ENCODE data around the gene SPI1.

The SPI1 gene

DNA sequence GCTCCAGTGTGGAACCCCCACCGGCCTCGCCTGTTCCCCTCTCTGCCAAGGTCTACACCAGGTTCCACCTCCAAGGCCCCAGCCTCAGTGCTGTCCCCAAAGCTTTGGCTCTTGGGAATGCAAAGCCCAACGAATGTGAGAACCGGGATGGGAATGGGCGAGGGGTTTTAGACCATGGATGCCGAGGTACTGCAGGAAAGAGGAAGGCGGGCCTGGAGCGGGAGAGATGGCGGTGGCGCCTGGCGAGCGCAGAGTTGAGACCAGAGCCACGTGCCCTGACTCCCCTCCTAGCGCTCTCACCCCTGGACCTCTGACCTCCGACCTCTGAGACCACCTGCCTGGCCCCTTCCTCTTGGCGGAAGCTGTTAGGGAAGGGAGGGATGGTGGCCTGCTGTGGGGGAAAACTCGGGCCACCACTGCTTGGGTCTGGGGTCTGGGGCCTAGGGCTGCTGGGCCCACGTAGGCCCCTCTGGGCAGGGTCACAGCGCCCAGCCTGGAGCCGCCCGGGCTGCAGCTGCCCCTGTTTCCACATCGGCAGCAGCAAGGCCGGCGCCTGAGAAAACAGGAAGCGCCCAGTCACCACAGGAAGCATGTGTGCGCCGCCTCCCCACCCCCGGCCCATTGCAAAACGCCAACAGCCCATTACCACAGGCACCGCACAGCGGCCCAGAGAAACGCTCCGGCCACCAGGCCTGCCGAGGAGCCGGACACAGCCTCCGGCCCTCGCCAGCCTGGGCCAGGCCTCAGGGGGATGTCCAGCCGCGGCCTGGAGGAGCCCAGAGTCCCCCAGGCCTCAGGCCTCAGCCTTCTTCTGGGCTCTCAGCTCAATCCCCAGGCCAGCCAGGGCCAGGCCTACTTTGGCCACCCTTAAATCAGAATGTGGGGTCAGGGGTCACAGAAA lies 16.2 kb upstream of the SPI1 start:
- Mint-ChIP-seq H3K4me1 (ENCODE audit: low read depth) (peaks cover 52% of the 10 kb centered on the region), H3K27me3 (no peaks in the 10 kb centered on the region), H3K27ac (peak overlapping the region; percentile 90), H3K36me3 (ENCODE audit: low read depth) (no peaks in the 10 kb centered on the region), H3K9me3 (no peaks in the 10 kb centered on the region), H3K4me3 (peak overlapping the region; percentile 49)

DNA sequence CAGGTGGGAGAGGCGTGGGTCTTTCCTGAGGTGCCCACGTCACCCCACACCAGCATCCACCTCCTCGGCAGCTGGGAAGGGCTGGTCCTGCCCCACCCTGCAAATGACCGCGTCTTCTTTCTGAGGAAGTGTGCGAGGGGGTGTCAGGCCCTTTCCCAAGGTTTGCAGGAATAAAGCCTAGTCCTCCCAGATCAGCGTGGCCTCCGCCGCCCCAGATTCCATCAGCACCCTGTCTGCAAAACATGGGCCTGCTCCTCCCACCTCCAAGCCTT lies 15.6 kb upstream of the SPI1 start:
- H3K36me3 Mint-ChIP-seq (ENCODE audit: low read depth), result no peaks in the 10 kb centered on the region
- H3K27me3 Mint-ChIP-seq, result no peaks in the 10 kb centered on the region
- no peaks in the 10 kb centered on the region for H3K9me3 Mint-ChIP-seq
- H3K27ac Mint-ChIP-seq, result peak overlapping the region; percentile 90
- peaks cover 55% of the 10 kb centered on the region for H3K4me1 Mint-ChIP-seq (ENCODE audit: low read depth)
- H3K4me3 Mint-ChIP-seq, result no peak overlapping the region

DNA sequence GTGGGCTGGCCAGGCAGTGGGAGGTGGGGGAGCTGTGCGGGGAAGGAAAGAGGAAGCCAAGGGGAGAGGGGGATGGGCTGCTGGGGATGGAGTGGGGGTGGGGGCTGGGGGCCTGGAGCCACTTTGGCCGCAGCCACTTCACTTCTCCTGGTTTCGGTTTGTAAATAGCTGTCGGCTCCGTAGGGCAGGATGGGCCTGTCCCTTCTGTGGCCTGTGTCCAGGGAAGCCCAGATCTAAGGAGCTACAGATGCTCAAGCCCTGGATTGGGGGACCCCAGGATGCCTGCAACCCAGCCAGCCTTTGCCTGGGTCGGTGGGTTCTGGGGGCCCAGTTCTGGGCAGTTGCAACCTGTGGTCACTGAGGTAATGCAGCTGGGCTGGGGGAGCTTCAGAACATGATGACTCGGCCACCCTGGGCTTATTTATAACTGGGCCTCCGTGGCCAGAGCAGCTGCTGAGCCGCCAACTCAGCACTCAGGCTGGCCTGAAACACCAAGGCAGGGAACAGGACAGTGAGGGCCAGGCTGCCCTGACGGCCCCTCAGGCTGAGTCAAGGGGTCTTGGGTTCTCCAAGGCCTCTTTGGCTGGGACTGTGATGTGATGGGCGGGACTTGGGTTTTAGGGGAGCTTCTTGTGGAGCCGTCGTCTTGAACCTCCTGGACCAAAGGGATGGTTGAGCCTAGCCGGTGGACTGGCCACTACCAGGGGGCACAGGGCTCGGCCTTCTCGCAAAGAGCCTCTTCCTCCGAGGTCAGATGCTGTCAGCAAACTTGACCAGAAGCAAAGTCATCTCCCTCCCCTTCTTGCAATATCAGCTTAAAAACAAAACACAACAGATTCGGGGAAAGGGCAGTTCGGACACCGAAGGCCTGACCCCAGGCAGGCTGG lies 15.1 kb upstream of the SPI1 start:
- peaks cover 61% of the 10 kb centered on the region for H3K4me1 Mint-ChIP-seq (ENCODE audit: low read depth)
- H3K36me3 Mint-ChIP-seq (ENCODE audit: low read depth), result no peaks in the 10 kb centered on the region
- H3K4me3 Mint-ChIP-seq, result peak overlapping the region; percentile 20
- H3K27me3 Mint-ChIP-seq, result no peaks in the 10 kb centered on the region
- no peaks in the 10 kb centered on the region for H3K9me3 Mint-ChIP-seq
- H3K27ac Mint-ChIP-seq, result peak overlapping the region; percentile 90

DNA sequence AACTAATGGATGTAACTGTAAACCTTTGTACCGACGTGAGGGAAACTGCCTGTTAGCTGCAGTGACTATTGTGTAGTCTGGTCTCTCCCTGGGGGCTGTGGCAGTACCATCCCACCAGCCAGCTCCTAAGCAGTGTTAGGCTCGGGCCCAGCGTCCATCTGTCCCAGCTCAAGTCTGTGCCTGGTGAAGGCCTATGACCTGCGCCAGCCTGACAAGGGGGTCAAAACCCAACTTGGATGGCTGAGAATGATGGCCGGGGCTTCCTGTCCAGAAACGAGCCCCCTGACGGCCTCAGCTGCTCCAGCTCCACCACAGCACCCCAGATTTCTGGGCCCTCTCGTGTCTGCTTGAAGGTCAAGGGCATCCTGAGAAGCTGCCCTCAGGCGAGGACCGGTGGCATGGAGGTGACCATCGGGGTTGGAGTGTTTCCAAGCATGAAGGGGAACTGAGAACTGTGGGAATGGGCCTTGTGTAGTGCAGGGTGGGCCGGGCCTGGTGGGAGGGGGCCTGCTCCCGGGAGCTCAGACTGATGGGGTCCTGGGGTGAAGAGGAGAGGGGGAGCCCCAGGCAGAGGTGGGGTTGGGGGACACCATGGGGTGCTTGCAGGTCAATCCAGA lies 14.3 kb upstream of the SPI1 start:
- Mint-ChIP-seq H3K9me3 (no peaks in the 10 kb centered on the region), H3K4me1 (ENCODE audit: low read depth) (peaks cover 68% of the 10 kb centered on the region), H3K27me3 (no peaks in the 10 kb centered on the region), H3K27ac (peak overlapping the region; percentile 31), H3K36me3 (ENCODE audit: low read depth) (no peaks in the 10 kb centered on the region), H3K4me3 (no peak overlapping the region)

DNA sequence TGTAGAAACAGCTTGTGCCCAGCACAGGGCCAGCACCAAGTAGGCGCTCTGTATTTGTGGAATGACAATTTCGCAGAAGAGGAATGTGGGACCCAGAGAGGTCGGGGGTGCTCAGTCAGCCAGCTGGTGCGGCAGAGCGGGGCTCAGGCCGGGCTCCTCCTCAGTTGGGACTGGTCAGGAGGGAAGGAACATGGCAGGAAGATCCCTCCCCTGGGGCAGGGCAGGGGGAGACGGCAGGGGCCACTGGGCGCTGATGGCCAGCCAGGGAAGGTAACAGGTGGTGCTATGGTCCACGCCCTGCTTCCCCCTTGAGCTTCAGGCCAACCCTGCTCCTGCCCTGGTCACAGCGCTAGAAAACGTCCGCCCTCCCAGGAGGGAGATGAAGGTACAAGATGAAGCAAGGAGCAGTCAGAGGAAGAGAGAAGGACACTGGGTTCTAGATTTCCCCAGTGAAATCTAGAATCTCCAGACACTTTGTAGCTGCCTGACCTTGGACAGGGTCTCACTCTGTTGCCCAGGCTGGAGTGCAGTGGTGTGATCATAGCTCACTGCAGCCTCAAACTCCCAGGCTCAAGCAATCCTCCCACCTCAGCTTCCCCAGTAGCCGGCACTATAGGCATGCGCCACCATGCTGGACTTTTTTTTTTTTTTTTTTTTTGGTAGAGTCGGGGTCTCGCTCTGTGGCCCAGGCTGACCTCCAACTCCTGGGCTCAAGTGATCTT lies 13.5 kb upstream of the SPI1 start:
- H3K27me3 Mint-ChIP-seq, result no peaks in the 10 kb centered on the region
- H3K4me1 Mint-ChIP-seq (ENCODE audit: low read depth), result peaks cover 68% of the 10 kb centered on the region
- no peaks in the 10 kb centered on the region for H3K36me3 Mint-ChIP-seq (ENCODE audit: low read depth)
- H3K4me3 Mint-ChIP-seq, result no peak overlapping the region
- no peaks in the 10 kb centered on the region for H3K9me3 Mint-ChIP-seq
- peak overlapping the region; percentile 31 for H3K27ac Mint-ChIP-seq

DNA sequence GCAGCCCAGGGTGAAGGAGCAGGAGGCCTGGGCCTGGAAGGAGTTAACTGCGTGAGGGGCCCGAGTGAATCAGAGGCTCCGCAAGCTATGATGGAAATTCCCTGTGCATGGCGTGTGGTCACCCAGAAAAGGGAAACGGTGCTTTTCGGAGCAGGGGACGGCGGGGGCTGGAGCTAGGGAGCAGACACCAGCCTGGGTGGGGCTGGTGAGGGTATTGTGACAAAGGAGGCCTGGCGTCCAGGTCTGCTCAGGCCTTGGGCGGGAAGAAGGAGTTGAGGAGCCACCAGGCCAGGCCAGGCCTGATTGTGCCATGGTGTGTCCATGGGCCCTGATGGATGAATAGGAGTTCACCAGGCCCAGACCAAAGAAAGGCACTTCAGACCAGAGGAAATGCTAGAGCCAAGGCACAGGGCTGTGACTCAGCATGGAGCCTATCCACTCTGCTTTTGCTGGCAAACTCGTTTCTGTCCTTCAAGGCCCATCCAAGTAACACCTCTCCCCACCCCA lies 12.8 kb upstream of the SPI1 start:
- Mint-ChIP-seq H3K36me3 (ENCODE audit: low read depth) (no peaks in the 10 kb centered on the region), H3K27ac (no peak overlapping the region), H3K27me3 (no peaks in the 10 kb centered on the region), H3K4me3 (no peak overlapping the region), H3K9me3 (no peaks in the 10 kb centered on the region), H3K4me1 (ENCODE audit: low read depth) (peaks cover 68% of the 10 kb centered on the region)

DNA sequence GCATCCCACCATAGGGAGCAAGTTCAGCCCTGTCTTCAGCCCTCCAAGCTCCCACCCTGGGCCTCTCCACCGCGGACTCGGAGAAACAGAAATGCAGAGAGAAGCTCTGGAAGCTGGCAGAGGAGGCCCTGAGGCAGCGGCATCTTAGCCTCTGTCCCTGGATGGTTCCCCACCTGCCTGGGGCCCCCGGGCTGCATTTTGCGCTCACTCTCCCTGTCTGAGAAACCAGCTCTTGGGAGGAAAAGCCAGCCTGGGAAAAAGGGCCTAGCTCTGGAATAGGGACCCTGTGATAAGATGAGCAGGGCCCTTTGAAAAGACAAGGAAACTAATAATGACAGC lies 12.0 kb upstream of the SPI1 start:
- H3K27me3 Mint-ChIP-seq, result no peaks in the 10 kb centered on the region
- H3K4me3 Mint-ChIP-seq, result no peak overlapping the region
- peaks cover 60% of the 10 kb centered on the region for H3K4me1 Mint-ChIP-seq (ENCODE audit: low read depth)
- H3K9me3 Mint-ChIP-seq, result no peaks in the 10 kb centered on the region
- no peaks in the 10 kb centered on the region for H3K36me3 Mint-ChIP-seq (ENCODE audit: low read depth)
- H3K27ac Mint-ChIP-seq, result no peak overlapping the region

DNA sequence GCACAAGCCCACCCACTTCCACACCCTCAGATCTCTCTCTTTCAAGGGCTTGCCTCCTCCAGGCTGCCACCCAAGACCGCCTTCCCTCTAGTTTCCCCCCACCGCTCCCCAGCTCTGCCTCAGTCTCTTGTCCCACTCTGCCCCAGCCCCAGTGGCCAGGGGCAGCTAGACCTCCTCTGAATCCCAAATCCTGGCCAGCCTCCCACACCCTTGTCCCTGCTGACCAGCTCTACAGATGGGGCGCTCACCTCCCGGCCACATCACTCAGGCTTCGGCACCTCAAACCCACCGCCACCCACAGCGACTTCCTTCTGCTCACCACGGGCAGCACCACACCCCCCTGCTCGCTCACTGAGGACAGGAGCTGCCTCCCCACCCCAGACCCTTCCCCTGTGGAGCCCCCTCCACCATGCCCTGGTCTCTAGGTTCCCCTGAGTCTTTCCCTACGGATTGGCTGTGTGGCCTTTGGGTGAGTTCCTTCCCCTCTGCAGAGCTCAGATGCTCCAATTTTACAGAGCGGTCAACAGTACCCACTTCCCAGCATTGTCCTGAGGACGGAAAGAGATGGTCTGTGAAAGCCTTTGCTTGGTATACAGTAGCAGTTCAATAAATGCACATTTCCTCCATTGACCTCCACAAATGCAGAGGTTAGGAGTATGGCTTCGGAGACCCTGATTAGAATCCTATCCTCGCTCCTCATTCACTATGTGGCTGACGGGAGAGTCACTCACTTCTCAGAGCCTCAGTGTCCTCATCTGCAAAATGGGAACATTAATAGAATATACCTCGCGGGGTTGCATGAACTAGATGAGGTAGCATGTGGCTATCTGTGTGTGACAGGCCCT lies 11.5 kb upstream of the SPI1 start:
- H3K4me1 Mint-ChIP-seq (ENCODE audit: low read depth), result peaks cover 55% of the 10 kb centered on the region
- no peaks in the 10 kb centered on the region for H3K36me3 Mint-ChIP-seq (ENCODE audit: low read depth)
- H3K9me3 Mint-ChIP-seq, result no peaks in the 10 kb centered on the region
- H3K27ac Mint-ChIP-seq, result peak overlapping the region; percentile 16
- no peaks in the 10 kb centered on the region for H3K27me3 Mint-ChIP-seq
- H3K4me3 Mint-ChIP-seq, result no peak overlapping the region

DNA sequence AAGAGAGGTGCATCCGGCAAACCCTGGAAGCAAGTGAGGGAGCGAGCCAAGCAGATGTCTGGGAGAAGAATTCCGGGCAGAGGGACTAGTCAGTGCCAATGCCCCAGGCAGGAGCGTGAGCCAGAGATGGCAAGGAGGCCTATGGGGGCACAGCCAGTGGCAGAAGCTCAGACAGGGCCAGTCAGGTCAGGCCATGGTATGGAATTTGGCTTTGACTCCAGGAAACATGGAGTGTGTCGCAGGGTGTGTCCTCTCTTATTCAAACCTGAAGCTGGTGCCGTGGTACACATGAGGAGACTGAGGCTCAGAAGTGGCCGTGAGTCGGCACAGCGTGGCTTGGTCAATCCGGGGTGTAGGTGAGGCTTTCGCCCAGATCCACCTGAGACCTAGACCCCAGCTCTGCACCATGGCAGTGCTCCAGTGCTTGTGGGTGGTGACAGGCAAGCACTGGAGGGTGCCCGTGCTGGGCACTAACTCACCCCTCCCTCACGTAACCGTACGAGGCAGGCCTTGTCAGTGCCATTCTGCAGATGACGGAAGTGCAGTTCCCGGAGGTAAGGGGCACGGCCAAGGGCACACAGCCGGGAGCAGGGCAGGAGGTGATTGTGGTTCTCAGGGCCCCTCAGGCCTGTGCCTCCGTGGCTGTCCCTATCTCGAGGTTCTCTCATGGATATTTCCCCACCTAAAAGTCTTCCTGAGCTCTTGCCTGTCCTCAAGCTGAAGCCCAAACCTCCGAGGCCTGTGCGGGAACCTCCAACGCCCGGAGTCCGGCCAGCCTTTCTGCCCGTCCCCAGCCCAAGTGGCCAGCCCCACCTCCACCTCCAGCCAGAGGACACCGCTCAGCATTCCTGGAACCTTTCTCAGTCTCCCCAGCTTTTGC lies 10.6 kb upstream of the SPI1 start:
- H3K27me3 Mint-ChIP-seq, result no peaks in the 10 kb centered on the region
- no peak overlapping the region for H3K4me3 Mint-ChIP-seq
- H3K27ac Mint-ChIP-seq, result peak overlapping the region; percentile 31
- H3K4me1 Mint-ChIP-seq (ENCODE audit: low read depth), result peaks cover 47% of the 10 kb centered on the region
- H3K36me3 Mint-ChIP-seq (ENCODE audit: low read depth), result no peaks in the 10 kb centered on the region
- H3K9me3 Mint-ChIP-seq, result no peaks in the 10 kb centered on the region

DNA sequence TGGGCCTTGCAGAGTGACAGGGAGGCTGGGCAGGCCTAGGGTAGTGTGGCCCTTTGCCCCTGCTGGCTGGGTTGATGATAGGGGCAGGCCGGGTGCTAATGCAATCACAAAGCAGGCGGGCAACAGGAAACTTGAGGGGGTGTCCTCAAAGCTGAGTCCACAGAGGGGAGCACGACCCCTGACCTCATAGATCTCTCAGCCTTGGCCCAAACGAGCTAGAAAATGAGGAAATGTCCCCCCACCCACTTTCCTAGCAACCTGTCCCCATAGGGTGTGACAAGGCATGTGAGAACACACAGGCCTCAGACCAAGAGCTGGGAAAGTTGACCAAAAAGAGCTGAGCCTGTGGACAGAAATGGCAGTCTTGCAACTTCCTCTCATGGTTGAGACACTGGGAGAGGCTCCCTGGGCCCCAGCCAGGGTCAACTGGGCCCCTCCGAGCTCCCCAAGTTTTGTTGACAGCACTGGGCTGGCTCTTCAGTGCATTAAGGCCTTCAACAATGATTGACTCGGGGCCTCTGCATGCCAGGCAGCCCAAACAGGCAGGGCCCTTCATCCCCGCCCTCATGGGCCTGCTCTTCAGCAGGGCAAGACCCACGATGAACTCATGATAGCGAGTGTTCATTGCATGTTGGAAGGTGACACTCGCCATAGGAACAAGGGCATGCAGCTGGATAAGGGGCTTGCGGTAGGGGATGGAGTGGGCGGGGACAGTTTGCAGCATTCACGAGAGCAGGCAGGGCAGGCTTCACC lies 9.8 kb upstream of the SPI1 start:
- Mint-ChIP-seq H3K4me1 (ENCODE audit: low read depth) (peaks cover 40% of the 10 kb centered on the region), H3K9me3 (no peaks in the 10 kb centered on the region), H3K27me3 (no peaks in the 10 kb centered on the region), H3K27ac (peak overlapping the region; percentile 31), H3K4me3 (no peak overlapping the region), H3K36me3 (ENCODE audit: low read depth) (no peaks in the 10 kb centered on the region)

DNA sequence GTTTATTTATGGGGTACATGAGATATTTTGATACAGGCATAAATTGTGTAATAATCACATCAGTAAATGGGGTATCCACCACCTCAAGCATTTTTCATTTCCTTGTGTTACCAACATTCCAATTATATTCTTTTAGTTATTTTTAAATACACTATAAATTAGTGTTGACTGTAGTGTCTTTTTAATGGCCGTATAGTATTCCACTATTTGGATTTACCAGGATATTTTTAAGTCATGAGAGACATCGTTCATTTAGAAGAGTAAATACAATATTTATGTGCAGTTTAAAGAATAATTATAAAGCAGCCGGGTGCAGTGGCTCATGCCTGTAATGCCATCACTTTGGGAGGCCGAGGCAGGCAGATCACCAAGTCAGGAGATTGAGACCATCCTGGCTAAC lies 6.2 kb upstream of the SPI1 start:
- H3K4me3 Mint-ChIP-seq, result no peak overlapping the region
- no peaks in the 10 kb centered on the region for H3K9me3 Mint-ChIP-seq
- H3K36me3 Mint-ChIP-seq (ENCODE audit: low read depth), result no peaks in the 10 kb centered on the region
- H3K4me1 Mint-ChIP-seq (ENCODE audit: low read depth), result peaks cover 18% of the 10 kb centered on the region
- no peaks in the 10 kb centered on the region for H3K27me3 Mint-ChIP-seq
- no peak overlapping the region for H3K27ac Mint-ChIP-seq

DNA sequence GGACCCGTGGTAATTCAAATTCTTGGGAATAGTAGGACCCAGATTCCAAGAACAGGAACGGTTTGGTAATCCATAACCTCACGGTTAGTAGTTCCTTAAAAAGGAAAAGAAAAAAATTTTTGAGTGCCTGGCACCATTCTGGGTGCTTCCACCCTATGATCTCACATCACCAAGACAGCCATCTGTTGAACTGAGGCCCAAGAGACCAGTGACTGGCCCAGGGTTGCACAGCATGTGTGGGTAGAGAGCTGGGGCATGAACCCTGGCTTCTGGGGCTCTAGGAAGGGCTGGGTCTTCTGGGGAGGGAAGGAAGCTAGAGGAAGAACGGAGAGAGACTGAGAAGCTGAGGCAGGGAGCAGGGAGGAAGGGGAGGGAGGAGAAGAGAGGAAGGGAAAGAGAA lies 4.7 kb upstream of the SPI1 start:
- Mint-ChIP-seq H3K27ac (no peak overlapping the region), H3K27me3 (no peaks in the 10 kb centered on the region), H3K9me3 (no peaks in the 10 kb centered on the region), H3K36me3 (ENCODE audit: low read depth) (no peaks in the 10 kb centered on the region), H3K4me1 (ENCODE audit: low read depth) (peaks cover 7% of the 10 kb centered on the region), H3K4me3 (no peak overlapping the region)

DNA sequence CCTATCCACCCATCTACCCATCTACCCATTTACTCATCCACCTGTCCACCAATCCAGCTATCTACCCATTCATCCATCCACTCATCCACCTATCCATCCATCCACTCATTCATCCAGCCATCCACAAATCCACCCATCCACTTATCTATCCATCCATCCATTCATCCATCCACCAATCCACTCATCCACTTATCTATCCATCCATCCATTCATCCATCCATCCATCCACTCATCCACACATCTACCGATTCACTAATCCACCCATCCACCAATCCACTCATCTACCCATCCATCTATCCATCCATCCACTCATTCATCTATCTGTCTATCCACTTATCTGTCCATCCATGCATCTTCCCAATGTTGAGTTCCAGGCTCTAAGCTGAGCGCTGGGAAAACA lies 1.7 kb upstream of the SPI1 start:
- Mint-ChIP-seq H3K9me3 (no peaks in the 10 kb centered on the region), H3K4me3 (no peak overlapping the region), H3K27ac (no peak overlapping the region), H3K36me3 (ENCODE audit: low read depth) (no peaks in the 10 kb centered on the region), H3K27me3 (no peaks in the 10 kb centered on the region), H3K4me1 (ENCODE audit: low read depth) (peaks cover 9% of the 10 kb centered on the region)
